ENCODE results near the gene TMEM178A. TPM values are rescaled to one million over a fixed set of nuclear protein-coding genes. Genes with fewer than 3 reads are reported as not detected.

Gene TMEM178A
- polyA plus RNA-seq, 1 donor = 15.2 TPM

DNA sequence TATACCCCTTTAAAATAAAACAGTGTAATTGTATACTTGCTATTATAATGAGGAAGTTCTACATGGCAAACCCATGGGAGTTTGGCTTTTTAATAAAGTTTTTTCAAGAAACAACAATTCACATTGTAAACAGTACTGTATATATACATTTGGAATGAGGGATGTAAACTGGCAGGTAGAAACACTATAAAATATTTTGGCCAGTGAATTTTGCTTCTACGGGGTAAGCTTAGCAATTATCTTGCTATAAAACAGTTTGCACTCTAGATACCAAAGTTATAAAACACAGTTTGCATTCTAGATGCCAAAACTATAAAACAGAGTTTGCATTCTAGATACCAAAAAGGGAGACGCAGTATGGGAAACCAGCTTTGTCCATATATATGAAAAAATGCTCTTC, 96.7 kb downstream of the TMEM178A start:
- no peak for DNase-seq

Other genes starting within 250 kb of the TMEM178A start
- gene MAP4K3, start 228.6 kb upstream of the TMEM178A start, polyA plus RNA-seq (ENCODE audit: insufficient read length) = 36.9 TPM
- gene THUMPD2, start 113.3 kb downstream of the TMEM178A start, polyA plus RNA-seq (ENCODE audit: insufficient read length) = 19.2 TPM